ENCODE data around the gene TSPAN16.

TSPAN16 gene

DNA sequence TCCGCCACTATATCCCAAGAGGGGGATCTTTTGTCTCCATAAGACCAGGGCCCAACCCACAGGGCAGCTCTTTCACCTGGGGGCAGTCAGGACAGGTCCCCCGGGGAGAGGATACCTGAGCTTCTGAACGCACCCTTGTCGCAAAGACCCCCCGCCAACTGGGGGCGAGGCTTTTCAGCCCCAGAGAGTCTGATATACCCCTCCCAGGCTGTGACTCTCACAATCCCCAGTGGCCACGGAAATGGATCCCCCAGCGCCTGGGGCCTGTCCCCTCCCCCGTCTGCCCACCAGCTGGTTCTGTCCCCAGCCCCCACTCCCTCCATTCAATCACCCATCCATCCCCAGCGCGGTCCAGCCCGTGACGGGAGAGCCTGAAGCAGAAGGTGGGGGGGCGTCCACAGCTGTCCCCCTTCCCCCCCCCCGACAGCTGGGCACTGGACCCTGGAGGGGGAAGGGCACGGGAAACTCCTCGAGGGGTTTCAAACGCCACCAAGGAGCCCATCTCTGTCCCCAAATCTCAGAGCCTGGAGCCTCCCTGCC lies 34.5 kb upstream of the TSPAN16 start:
- H2BK12ac ChIP-seq (ENCODE audit: low read length) = no peak overlapping the region
- no peaks in the 10 kb centered on the region for H3K36me3 ChIP-seq (ENCODE audit: control insufficient read depth in 1 of 2, insufficient read depth in 2 of 2, low read length in 2 of 2)
- peak overlapping the region; percentile 77 for H4K12ac ChIP-seq (ENCODE audit: low read depth, low read length)
- peak overlapping the region; percentile 91 for H2AFZ ChIP-seq (ENCODE audit: insufficient read depth, low read length, poor library complexity)
- peaks cover 2% of the 10 kb centered on the region for H3K9me3 ChIP-seq (ENCODE audit: insufficient read depth, low read depth, low read length)
- peaks cover 7 to 9% of the 10 kb centered on the region in 2 experiments for H3K4me1 ChIP-seq (ENCODE audit: control insufficient read depth in 1 of 2, insufficient read depth in 2 of 2, low read length in 2 of 2)
- H3K9ac ChIP-seq (ENCODE audit: low read length) = peak overlapping the region; percentile 8
- H2BK5ac ChIP-seq (ENCODE audit: low read depth, low read length, poor library complexity) = peak overlapping the region; percentile 27
- peak overlapping the region; percentile 68 for H3K4me3 ChIP-seq (ENCODE audit: low read depth, low read length)
- H3K4me2 ChIP-seq (ENCODE audit: low read length) = peak overlapping the region; percentile 93
- no peak overlapping the region for H3K23ac ChIP-seq (ENCODE audit: low read length)
- H2AK5ac ChIP-seq (ENCODE audit: low read length) = peak overlapping the region; percentile 40
- peak overlapping the region; percentile 85 for H4K8ac ChIP-seq (ENCODE audit: low read depth, low read length)
- H3K79me2 ChIP-seq (ENCODE audit: control insufficient read depth, insufficient read depth, low read length, poor library complexity) = peaks cover 5% of the 10 kb centered on the region
- H4K91ac ChIP-seq (ENCODE audit: low read depth, low read length) = peak overlapping the region; percentile 66
- H2BK120ac ChIP-seq (ENCODE audit: insufficient read depth, low read length, poor library complexity) = peak overlapping the region; percentile 33
- H3K4ac ChIP-seq (ENCODE audit: low read depth, low read length) = peak overlapping the region; percentile 73
- peak overlapping the region; percentile 49 for H3K18ac ChIP-seq (ENCODE audit: low read length)
- peak overlapping the region; percentile 78 for H3K14ac ChIP-seq (ENCODE audit: low read length)
- no peaks in the 10 kb centered on the region for H3K27me3 ChIP-seq (ENCODE audit: insufficient read depth, low read length)
- H3K27ac ChIP-seq (ENCODE audit: low read depth, low read length) = no peak overlapping the region
- peaks cover 6% of the 10 kb centered on the region for H3K79me1 ChIP-seq (ENCODE audit: low read length)
- DNase-seq = no peak
- no CpG with 5 or more reads among the region's 18 CpGs for WGBS (ENCODE audit: extremely low coverage, insufficient coverage, insufficient read length)

DNA sequence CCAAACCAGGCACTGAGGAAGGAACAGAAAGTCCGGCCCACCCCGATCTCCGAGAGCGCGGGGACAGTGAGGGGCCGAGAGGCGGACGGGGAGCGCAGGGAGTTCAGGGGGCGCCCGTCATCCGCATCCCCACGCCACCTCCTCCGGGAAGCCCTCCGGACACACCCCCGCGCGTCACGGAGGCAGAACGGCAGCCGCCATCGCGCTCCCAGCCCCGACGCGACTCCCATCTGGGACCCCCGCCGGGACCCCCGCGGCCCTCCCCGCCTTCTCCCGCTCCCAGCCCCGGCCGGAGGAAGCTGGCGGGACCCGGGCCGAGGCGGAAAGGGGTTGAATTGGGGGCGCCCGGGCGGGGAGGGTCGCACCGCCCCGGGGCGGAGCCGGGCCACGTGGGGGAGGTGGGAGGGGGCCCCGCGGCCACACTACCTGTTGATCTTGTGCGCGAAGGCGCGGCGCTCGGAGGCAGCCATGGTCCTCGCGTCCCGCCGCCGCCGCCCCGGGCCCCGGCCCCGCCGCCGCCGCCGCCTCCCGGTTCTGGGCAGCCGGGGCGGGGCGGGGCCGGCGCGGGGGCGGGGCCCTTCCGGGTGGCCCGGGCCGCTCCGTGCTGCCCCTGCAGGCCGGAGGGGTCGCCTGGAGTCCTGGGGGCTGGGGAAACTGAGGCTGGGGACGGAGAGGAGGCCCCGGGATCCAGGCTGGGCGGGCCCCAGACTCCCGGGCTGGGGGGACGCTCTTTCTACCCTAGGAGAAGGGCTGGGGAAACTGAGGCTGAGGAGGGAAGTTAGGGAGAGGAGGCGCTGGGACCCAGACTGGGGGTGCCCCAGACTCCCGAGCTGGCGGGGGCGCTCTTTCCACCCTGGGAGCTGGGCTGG lies 33.8 kb upstream of the TSPAN16 start, which contains the start of gene DOCK6:
TSS of gene DOCK6 (minus strand) at position 554 of the 869 bp plus-strand sequence. CDS start at position 470, 84 bp downstream.
- peak within 1 kb of the TSS; percentile 91 for H2AFZ ChIP-seq (ENCODE audit: insufficient read depth, low read length, poor library complexity)
- H2AK5ac ChIP-seq (ENCODE audit: low read length) = peak within 1 kb of the TSS; percentile 94
- peaks cover 7 to 9% of the 10 kb centered on the region in 2 experiments for H3K4me1 ChIP-seq (ENCODE audit: control insufficient read depth in 1 of 2, insufficient read depth in 2 of 2, low read length in 2 of 2)
- H4K12ac ChIP-seq (ENCODE audit: low read depth, low read length) = peak within 1 kb of the TSS; percentile 96
- H4K91ac ChIP-seq (ENCODE audit: low read depth, low read length) = peak within 1 kb of the TSS; percentile 70
- H3K36me3 ChIP-seq (ENCODE audit: control insufficient read depth in 1 of 2, insufficient read depth in 2 of 2, low read length in 2 of 2) = no peaks in the 10 kb centered on the region
- H3K27ac ChIP-seq (ENCODE audit: low read depth, low read length) = no peak within 1 kb of the TSS
- peak within 1 kb of the TSS; percentile 83 for H2BK120ac ChIP-seq (ENCODE audit: insufficient read depth, low read length, poor library complexity)
- H2BK5ac ChIP-seq (ENCODE audit: low read depth, low read length, poor library complexity) = peak within 1 kb of the TSS; percentile 27
- peak within 1 kb of the TSS; percentile 73 for H3K4ac ChIP-seq (ENCODE audit: low read depth, low read length)
- peaks cover 2% of the 10 kb centered on the region for H3K9me3 ChIP-seq (ENCODE audit: insufficient read depth, low read depth, low read length)
- peak within 1 kb of the TSS; percentile 68 for H3K4me3 ChIP-seq (ENCODE audit: low read depth, low read length)
- H3K9ac ChIP-seq (ENCODE audit: low read length) = peak within 1 kb of the TSS; percentile 8
- peak within 1 kb of the TSS; percentile 93 for H3K4me2 ChIP-seq (ENCODE audit: low read length)
- peak in 1 of 2 donors; percentile 18 for DNase-seq
- peak within 1 kb of the TSS; percentile 75 for H2BK12ac ChIP-seq (ENCODE audit: low read length)
- no peaks in the 10 kb centered on the region for H3K27me3 ChIP-seq (ENCODE audit: insufficient read depth, low read length)
- H3K23ac ChIP-seq (ENCODE audit: low read length) = no peak within 1 kb of the TSS
- peaks cover 6% of the 10 kb centered on the region for H3K79me1 ChIP-seq (ENCODE audit: low read length)
- H4K8ac ChIP-seq (ENCODE audit: low read depth, low read length) = peak within 1 kb of the TSS; percentile 98
- peaks cover 5% of the 10 kb centered on the region for H3K79me2 ChIP-seq (ENCODE audit: control insufficient read depth, insufficient read depth, low read length, poor library complexity)
- WGBS (ENCODE audit: extremely low coverage, insufficient coverage, insufficient read length) = no CpG with 5 or more reads among the region's 91 CpGs
- H3K18ac ChIP-seq (ENCODE audit: low read length) = peak within 1 kb of the TSS; percentile 74
- peak within 1 kb of the TSS; percentile 94 for H3K14ac ChIP-seq (ENCODE audit: low read length)

DNA sequence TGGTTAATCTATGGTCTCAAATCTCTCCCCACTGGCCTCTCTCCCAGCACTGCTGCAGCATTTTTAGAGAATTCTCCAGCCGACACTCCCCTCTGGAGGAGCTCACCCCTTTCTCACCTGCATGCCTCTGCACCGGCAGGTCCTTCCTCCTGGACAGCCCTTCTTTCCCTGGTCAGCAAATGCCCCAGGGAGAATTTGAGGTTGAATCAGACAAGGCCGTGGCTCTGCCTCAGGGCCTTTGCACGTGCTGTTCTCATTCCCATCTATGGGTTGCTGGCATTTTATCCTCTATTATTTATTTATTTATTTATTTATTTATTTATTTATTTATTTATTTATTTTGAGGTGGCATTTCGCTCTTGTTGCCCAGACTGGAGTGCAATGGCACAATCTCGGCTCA lies 32.2 kb upstream of the TSPAN16 start:
- H3K9me3 ChIP-seq (ENCODE audit: insufficient read depth, low read depth, low read length) = peaks cover 2% of the 10 kb centered on the region
- peaks cover 7 to 10% of the 10 kb centered on the region in 2 experiments for H3K4me1 ChIP-seq (ENCODE audit: control insufficient read depth in 1 of 2, insufficient read depth in 2 of 2, low read length in 2 of 2)
- no peak overlapping the region for H3K4me3 ChIP-seq (ENCODE audit: low read depth, low read length)
- no peak overlapping the region for H2AK5ac ChIP-seq (ENCODE audit: low read length)
- no peak overlapping the region for H2BK12ac ChIP-seq (ENCODE audit: low read length)
- no peak overlapping the region for H3K27ac ChIP-seq (ENCODE audit: low read depth, low read length)
- peaks cover 7% of the 10 kb centered on the region for H3K79me1 ChIP-seq (ENCODE audit: low read length)
- no peak overlapping the region for H2BK5ac ChIP-seq (ENCODE audit: low read depth, low read length, poor library complexity)
- H2BK120ac ChIP-seq (ENCODE audit: insufficient read depth, low read length, poor library complexity) = no peak overlapping the region
- WGBS (ENCODE audit: extremely low coverage, insufficient coverage, insufficient read length) = no CpG with 5 or more reads among the region's 6 CpGs
- no peak overlapping the region for H3K14ac ChIP-seq (ENCODE audit: low read length)
- no peak overlapping the region for H3K4ac ChIP-seq (ENCODE audit: low read depth, low read length)
- no peak overlapping the region for H4K8ac ChIP-seq (ENCODE audit: low read depth, low read length)
- H3K9ac ChIP-seq (ENCODE audit: low read length) = no peak overlapping the region
- DNase-seq = peak; percentile 27 to 52
- H2AFZ ChIP-seq (ENCODE audit: insufficient read depth, low read length, poor library complexity) = no peak overlapping the region
- H3K79me2 ChIP-seq (ENCODE audit: control insufficient read depth, insufficient read depth, low read length, poor library complexity) = peaks cover 5% of the 10 kb centered on the region
- H3K23ac ChIP-seq (ENCODE audit: low read length) = no peak overlapping the region
- H4K91ac ChIP-seq (ENCODE audit: low read depth, low read length) = no peak overlapping the region
- H3K27me3 ChIP-seq (ENCODE audit: insufficient read depth, low read length) = no peaks in the 10 kb centered on the region
- no peaks in the 10 kb centered on the region for H3K36me3 ChIP-seq (ENCODE audit: control insufficient read depth in 1 of 2, insufficient read depth in 2 of 2, low read length in 2 of 2)
- no peak overlapping the region for H3K4me2 ChIP-seq (ENCODE audit: low read length)
- no peak overlapping the region for H3K18ac ChIP-seq (ENCODE audit: low read length)
- no peak overlapping the region for H4K12ac ChIP-seq (ENCODE audit: low read depth, low read length)

- WGBS (ENCODE audit: extremely low coverage, insufficient coverage, insufficient read length) = no CpG with 5 or more reads among the region's 19 CpGs
- Histone ChIP-seq H3K4me2 (ENCODE audit: low read length) (no peak overlapping the region), H3K18ac (ENCODE audit: low read length) (no peak overlapping the region)
These were observed 31.3 kb upstream of the TSPAN16 start for GRCh38 chr19:11264452-11265176.

More at GRCh38 chr19:11264452-11265176, 31.3 kb upstream of the TSPAN16 start:
- Histone ChIP-seq H4K91ac (ENCODE audit: low read depth, low read length) (no peak overlapping the region), H3K4me3 (ENCODE audit: low read depth, low read length) (no peak overlapping the region), H4K8ac (ENCODE audit: low read depth, low read length) (no peak overlapping the region), H3K79me1 (ENCODE audit: low read length) (peaks cover 10% of the 10 kb centered on the region), H3K14ac (ENCODE audit: low read length) (no peak overlapping the region), H3K9ac (ENCODE audit: low read length) (no peak overlapping the region), H3K4ac (ENCODE audit: low read depth, low read length) (no peak overlapping the region), H3K27me3 (ENCODE audit: insufficient read depth, low read length) (no peaks in the 10 kb centered on the region), H2BK12ac (ENCODE audit: low read length) (no peak overlapping the region), H3K4me1 (ENCODE audit: control insufficient read depth in 1 of 2, insufficient read depth in 2 of 2, low read length in 2 of 2) (peaks cover 7 to 12% of the 10 kb centered on the region in 2 experiments), H2BK120ac (ENCODE audit: insufficient read depth, low read length, poor library complexity) (no peak overlapping the region), H3K23ac (ENCODE audit: low read length) (no peak overlapping the region), H3K9me3 (ENCODE audit: insufficient read depth, low read depth, low read length) (peaks cover 2% of the 10 kb centered on the region), H2BK5ac (ENCODE audit: low read depth, low read length, poor library complexity) (no peak overlapping the region), H3K27ac (ENCODE audit: low read depth, low read length) (no peak overlapping the region), H3K36me3 (ENCODE audit: control insufficient read depth in 1 of 2, insufficient read depth in 2 of 2, low read length in 2 of 2) (no peaks in the 10 kb centered on the region), H2AK5ac (ENCODE audit: low read length) (no peak overlapping the region), H4K12ac (ENCODE audit: low read depth, low read length) (no peak overlapping the region), H2AFZ (ENCODE audit: insufficient read depth, low read length, poor library complexity) (no peak overlapping the region), H3K79me2 (ENCODE audit: control insufficient read depth, insufficient read depth, low read length, poor library complexity) (peaks cover 5% of the 10 kb centered on the region)
- DNase-seq = no peak
